NCI-H2227 treated with DMSO at 0.1 percent for 48 hours (cell line): ENCODE data around the gene DEFB119.
"Not testable (repeated sequence)": the region's sequence is repeated elsewhere in the genome, so short reads cannot be mapped to it uniquely, and the experiment has no call there.

Experiments
- DNase-seq: peaks from one replicate; lab custom pipeline; 2025; lab: John Stamatoyannopoulos, UW

Gene DEFB119, protein sequence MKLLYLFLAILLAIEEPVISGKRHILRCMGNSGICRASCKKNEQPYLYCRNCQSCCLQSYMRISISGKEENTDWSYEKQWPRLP

DNA sequence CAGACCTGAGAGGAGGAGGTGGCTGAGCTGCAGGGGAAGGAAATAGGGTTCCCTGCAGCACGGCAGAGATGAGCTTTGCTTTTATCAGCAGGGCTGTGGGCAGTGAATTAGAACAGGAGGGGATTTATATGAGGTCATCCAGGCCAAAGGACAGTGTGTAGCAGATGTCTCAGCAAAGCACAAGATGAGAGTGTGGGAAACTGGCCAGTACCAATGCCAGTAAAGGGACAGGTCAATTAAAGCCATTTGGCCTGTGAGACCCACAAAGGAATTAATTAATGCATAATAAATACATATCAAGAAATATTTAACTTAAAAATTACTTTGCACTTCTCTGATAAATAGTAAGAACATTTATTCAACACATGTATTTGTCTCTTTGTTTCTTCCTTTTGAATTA, at the start of gene DEFB119:
DEFB119 (minus strand) TSS at position 101 of the 400 bp plus-strand sequence. CDS start 107 bp downstream, outside the sequence.
- DNase-seq = no peak

DNA sequence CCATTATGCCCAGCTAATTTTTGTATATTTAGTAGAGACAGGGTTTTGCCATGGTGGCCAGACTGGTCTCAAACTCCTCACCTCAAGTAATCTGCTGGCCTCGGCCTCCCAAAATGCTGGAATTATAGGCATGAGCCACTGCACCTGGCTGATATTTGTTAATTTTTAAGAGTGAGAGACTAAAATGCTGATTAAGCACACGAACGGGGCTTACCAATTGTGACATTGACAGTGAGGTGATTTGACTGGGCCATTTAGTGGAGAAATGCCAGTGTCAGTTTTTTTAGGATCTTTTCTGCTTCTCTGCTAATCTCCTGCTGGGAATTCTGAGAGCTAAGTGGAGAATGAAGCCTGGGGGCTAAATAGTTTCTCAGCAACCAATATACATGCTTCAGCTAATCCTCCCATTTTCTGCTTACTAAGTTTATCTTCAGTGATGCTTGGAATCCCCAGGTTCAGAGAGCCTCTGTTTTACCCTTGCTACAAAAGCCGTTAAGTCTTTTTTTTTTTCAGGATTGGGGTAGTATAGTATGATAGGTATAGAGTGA, 40.3 kb upstream of the DEFB119 start:
- DNase-seq = no peak

DNA sequence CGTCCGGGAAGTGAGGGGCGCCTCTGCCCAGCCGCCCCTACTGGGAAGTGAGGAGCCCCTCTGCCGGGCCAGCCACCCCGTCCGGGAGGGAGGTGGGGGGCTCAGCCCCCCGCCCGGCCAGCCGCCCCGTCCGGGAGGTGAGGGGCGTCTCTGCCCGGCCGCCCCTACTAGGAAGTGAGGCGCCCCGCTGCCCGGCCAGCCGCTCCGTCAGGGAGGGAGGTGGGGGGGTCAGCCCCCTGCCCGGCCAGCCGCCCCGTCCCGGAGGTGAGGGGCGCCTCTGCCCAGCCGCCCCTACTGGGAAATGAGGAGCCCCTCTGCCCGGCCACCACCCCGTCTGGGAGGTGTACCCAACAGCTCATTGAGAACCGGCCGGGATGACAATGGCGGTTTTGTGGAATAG, 37.2 kb upstream of the DEFB119 start:
- not testable (repeated sequence) for DNase-seq

DNA sequence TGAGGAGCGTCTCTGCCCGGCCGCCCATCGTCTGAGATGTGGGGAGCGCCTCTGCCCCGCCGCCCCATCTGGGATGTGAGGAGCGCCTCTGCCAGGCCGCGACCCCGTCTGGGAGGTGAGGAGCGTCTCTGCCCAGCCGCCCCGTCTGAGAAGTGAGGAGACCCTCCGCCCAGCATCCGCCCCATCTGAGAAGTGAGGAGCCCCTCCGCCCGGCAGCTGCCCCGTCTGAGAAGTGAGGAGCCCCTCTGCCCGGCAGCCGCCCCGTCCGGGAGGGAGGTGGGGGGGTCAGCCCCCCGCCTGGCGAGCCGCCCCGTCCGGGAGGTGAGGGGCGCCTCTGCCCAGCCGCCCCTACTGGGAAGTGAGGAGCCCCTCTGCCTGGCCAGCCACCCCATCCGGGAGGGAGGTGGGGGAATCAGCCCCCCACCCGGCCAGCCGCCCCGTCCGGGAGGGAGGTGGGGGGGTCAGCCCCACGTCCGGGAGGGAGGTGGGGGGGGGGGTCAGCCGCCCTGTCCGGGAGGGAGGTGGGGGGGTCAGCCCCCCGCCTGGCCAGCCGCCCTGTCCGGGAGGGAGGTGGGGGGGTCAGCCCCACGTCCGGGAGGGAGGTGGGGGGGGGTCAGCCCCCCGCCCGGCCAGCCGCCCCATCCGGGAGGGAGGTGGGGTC, 36.6 kb upstream of the DEFB119 start:
- not testable (repeated sequence) for DNase-seq

DNA sequence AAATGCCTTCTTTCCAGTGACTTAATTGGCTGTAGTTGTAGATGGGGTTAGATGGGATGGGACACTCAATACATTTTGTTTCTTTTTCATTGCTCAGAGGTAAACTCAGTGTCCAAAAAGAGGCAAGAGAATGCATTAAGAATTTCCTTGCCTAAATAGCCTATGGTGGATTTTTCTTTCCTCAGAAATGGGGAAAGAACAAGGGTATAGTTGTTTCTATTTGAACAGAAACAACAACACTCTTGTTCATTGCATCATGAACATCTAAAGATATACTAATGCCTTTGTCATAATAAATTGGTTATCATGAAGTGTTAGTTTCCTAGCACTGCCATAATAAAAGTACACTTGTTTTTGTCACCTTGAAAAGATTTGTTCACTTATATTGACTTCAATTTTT, 35.4 kb upstream of the DEFB119 start:
- no peak for DNase-seq

DNA sequence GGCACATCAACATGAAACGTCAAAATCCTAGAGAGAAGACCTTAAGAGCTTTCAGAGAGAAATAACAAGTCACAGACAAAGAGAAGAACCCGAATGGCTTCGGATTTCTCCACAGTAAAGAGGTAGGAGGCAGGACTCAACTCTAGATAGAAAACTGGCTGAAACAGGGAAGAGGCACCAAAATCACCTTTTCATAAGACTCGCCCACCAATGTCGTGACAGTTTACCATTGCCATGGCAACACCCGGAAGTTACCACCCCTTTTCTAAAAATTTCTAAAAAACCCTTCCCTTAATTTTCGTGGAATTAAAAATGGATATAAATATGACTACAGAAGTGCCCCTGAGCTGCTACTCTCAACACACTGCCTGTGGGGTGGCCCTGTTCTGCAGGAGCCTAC, 27.9 kb upstream of the DEFB119 start:
- no peak for DNase-seq

DNA sequence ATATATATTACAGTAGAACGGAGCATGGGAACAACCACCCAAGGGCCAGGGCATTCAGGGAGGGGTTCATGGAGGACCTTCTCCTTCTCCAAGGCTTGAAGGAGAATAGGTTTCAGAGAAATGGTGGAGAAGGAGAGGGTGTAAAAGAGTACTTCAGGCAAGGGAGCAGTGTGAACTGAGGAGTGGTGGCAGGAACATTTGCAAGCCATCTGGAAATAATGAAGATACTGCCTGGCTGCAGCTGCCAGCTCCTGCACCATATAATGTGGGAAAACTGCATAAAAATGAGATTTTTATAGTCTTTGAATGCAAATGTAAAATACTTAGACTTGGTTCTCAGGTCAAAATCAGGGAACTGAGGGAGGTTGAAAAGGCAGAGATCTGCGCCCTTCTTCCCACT, 25.3 kb upstream of the DEFB119 start:
- DNase-seq = no peak

DNA sequence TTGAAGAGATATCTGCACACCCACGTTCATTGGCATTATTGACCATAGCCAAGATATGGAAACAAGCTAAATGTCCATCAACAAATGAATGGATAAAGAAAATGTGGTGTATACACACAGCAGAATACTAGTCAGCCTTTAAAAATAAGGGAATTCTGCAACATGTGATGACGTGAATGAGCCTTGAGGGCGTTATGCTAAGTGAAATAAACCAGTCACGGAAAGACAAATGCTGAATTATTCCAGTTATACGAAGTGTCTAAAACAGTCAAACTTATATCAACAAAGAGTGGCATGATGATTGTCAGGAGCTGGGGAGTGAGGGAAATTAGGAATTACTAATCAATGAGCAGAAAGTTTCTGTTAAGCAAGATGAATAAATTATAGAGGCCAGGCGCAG, 24.0 kb upstream of the DEFB119 start:
- no peak for DNase-seq

DNA sequence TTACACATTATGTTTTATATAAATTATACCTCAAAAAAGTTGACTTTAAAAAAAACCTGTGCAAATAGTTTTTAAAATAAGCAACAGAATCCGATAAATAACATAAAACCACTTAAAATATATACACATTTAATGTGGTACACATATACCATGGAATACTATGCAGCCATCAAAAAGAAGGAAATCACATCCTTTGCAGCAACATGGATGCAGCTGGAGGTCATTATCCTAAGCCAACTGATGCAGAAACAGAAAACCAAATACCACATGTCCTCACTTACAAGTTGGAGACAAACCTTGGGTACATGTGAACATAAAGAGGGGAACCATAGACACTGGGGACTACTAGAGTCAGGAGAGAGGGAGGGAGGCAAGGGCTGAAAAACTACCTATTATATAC, 19.6 kb upstream of the DEFB119 start:
- DNase-seq = no peak

DNA sequence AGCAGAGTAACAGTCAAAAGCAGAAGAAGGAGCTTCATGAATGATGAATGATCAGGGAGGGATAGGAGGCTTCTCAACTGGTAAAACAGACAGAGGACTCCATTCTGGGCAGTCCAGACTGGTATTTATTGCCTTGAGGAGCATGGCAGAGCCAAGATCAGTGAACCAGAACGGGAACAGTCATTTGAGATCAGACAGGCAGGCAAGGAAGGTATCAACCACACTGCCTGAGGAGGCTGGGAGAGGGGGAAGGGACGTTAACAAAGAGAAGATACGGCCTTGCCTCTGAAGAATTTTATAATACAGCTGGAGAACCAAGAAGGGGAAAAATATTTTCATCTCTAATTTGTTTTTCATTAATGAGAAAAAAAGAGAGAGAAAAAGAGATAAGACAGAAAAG, 15.7 kb upstream of the DEFB119 start, which contains the start of gene DEFB121:
DEFB121 (minus strand) TSS at position 101 of the 400 bp plus-strand sequence; CDS start at position 38, 63 bp downstream.
- DNase-seq = no peak

DNA sequence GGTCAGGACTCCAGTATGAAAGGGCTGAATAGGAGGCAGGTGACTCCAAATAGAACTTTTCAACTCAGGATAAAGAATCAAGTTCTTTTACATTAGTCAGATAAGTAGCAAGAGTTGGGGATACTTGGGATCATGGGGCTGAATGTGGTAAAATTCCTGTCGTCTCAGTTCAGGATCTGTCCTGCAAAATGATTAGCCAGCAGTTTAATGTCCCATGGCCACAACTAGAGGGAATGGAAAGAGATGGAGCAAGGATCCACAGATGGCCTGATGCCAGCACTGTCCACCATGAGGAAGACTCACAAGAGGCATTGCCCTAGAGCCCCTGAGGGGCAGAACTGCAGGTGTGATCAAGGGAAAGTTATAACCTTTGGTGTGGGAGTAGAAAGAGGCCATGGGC, 13.5 kb upstream of the DEFB119 start:
- no peak for DNase-seq

DNA sequence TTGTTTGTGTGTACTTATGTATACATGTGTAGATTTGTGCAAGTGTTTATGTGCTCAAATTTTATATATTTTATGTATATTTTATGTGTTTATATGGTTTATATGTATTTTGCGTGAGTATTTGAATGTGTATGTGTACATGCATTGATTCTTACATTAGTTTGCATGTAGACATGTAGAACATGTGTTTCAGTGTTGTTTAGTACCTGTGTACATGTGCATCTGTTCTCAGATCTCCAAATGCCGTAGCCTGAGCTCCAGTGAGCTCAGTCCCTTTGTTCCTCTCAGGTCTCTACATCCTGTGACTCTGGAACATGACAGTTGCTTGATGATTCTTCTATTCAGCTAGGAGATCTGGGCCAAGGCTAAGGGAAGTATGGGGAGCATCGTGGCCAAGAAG, 4.5 kb upstream of the DEFB119 start:
- DNase-seq = no peak

DNA sequence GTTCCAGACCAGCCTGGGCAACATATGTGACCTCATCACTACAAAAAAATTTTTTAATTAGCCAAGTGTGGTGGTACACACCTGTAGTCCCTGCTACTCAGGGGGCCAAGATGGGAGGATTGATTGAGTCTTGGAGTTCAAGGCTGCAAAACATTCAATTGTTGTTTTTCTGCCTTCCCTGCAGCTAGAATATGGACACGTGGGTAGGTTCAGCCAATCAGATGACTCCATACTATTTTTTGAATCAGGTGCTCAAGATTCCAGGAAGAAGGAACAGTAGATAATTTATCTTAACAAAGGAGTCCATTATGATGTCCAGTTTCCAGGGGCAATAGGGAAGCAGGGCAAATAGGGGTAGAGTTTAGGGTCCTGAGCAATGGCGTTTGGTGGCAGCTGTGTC, 2.4 kb upstream of the DEFB119 start:
- DNase-seq = no peak

DNA sequence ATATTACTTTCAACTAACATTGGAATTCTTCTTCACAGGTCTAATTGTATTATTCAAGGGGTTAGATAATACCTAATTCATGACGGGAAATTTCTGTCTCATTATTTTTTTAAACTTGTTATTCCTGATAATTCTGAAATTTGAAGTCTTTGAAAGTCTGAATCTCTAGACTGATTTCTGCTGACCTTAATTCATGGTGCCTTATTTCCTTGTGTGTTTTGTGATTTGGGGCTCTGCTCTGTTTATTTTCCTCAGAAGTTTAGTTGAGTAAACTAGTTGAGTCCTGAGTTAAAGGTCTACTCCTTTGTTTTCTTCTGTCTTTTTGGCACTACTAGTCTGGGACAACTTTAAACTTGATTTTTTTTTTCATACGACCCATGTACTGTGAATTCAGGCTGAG, 16.0 kb downstream of the DEFB119 start:
- no peak for DNase-seq

DNA sequence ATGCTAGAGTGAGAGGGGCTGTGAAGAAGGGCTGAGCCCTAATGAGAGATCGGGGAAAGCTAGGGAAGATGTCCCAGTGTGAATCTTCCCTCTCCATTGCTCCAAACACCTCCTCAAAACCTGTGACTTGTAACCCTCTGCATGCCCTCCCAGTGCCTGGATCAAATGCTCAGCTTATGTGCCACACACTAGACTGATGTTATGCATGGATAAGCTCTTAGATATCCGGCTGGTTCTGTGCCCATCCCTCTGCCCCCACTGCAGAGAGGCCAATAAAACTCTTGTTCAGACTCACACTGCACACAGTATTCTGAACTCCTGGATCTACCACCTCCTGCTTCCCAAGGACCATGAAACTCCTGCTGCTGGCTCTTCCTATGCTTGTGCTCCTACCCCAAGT, 22.1 kb downstream of the DEFB119 start, which contains the start of gene DEFB118:
DEFB118 (plus strand) TSS at position 301 of the 400 bp plus-strand sequence; CDS start at position 351, 50 bp downstream.
- no peak for DNase-seq

DNA sequence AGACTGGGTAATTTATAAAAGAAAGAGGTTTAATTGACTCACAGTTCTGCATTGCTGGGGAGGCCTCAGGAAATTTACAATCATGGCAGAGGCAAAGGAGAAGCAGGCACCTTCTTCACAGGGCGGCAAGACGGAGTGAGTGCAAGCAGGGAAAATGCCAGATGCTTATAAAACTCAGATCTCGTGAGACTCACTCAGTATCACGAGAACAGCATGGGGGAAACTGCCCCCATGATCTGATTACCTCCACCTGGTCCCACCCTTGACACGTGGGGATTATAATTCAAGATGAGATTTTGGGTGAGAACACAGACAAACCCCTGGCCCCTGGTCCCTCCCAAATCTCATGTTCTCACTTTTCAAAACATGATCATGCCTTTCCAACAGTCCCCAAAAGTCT, 26.1 kb downstream of the DEFB119 start:
- DNase-seq = not testable (repeated sequence)

DNA sequence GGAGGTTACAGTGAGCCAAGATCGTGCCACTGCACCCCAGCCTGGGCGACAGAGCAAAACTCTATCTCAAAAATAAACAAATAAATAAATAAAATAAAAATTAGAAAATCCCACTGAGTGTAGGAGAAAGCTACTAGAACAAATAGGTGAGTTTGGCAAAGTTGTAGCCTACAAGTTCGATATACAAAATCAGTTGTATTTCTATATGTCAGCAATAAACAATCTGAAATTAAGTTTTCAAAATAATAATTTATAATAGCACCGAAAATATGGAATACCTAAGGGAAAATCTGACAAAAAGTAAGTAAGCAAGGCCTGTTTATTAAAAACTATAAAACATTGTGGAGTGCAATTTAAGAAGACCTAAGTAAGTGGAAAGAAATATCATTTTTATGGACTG, 27.1 kb downstream of the DEFB119 start:
- no peak for DNase-seq

DNA sequence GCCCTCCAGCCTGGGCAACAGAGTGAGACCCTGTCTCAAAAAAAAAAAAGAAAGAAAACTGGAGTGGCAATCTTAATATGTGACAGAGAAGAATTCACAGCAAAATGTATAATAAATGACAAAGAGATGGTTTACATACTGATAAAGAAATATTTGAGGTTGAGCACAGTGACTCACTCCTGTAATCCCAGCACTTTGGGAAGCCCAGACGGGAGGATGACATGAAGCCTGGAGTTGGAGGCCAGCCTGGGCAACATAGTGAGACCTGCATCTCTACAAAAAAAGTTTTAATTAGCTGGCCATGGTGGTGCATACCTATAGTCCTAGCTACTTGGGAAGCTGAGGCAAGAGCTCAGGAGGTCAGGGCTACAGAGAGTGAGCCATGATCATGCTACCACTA, 34.4 kb downstream of the DEFB119 start:
- DNase-seq = no peak

DNA sequence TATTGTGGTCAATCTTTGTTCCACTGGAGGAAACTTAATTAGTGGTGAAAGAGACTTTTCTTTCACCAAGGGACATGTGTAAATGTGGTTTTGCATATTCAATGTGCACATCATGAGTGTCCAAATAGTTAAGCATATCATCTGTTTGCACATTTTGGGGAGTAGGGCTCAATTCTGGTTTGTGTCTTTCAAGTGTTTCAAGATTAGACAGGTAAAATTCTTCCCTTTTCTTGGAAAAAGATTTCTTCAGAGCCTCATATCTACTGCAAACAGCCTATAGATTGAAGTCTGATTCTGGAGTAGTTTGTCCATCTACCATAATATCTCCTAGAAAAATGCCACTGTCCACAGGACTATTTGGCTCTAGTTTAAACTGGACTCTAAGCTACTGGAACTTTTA, 48.9 kb downstream of the DEFB119 start:
- DNase-seq = no peak

DNA sequence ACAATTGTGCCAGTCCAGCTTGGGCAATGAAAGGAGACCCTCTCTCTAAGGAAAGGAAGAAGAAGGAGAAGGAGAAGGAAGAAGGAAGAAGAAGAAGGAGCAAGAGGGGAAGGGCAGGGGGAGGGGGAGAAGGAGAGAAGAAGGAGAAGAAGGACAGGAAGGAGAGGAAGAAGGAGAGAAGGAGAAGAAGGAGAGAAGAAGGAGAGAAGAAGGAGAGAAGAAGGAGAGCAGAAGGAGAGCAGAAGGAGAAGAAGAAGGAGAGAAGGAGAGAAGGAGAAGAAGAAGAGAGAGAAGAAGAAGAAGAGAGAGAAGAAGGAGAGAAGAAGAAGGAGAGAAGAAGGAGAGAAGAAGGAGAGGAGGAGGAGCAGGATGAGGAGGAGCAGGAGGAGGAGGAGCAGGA, 59.5 kb downstream of the DEFB119 start:
- DNase-seq = no peak
